SU-DHL-6 (cell line): Measurements from ENCODE around the gene MAP3K20.

Source experiments
- H2AFZ ChIP-seq: fragments of 200-600 bp; sonication (generic); 2 replicates; pipeline ENCODE4 v1.6.1; 2014; ENCODE audit warnings: low read depth, mild to moderate bottlenecking, moderate library complexity, mixed read lengths, antibody characterized with exemption, low read length; ENCODE audit not compliant: severe bottlenecking
- H3F3A ChIP-seq: fragments of 200-600 bp; shearing (Covaris generic); 2 replicates; pipeline ENCODE4 v1.6.0; 2016; ENCODE audit warnings: antibody characterized with exemption, mild to moderate bottlenecking; ENCODE audit not compliant: insufficient read depth
- H3K27ac ChIP-seq: fragments of 200-600 bp; sonication (generic); 2 replicates; pipeline ENCODE4 v1.5.1; 2016; ENCODE audit warnings: low read depth, mild to moderate bottlenecking, low read length, moderate library complexity, mixed read lengths
- H3K27me3 ChIP-seq: fragments of 200-600 bp; sonication (generic), shearing (Covaris generic); 2 replicates; pipeline ENCODE4 v1.6.0; 2014; ENCODE audit warnings: mild to moderate bottlenecking, low read length
- H3K36me3 ChIP-seq: fragments of 200-600 bp; sonication (generic); 2 replicates; pipeline ENCODE4 v1.6.1; 2014; ENCODE audit warnings: mild to moderate bottlenecking, low read length, mixed read lengths
- H3K4me2 ChIP-seq: fragments of 300-600, 200-600 bp; shearing (Covaris generic), sonication (generic); 2 replicates; pipeline ENCODE4 v1.6.0; 2014; ENCODE audit warnings: low read length, low read depth, mild to moderate bottlenecking; ENCODE audit not compliant: poor library complexity, severe bottlenecking
- H3K4me3 ChIP-seq: fragments of 200-600 bp; sonication (generic); 2 replicates; pipeline ENCODE4 v1.5.1; 2014; ENCODE audit warnings: antibody characterized with exemption, low read length, mild to moderate bottlenecking, mixed read lengths; ENCODE audit not compliant: insufficient read depth, poor library complexity, severe bottlenecking
- H3K79me2 ChIP-seq: fragments of 200-600 bp; sonication (generic); 2 replicates; pipeline ENCODE4 v1.6.1; 2014; ENCODE audit warnings: mild to moderate bottlenecking, low read length, moderate library complexity; ENCODE audit not compliant: insufficient read depth
- H3K9ac ChIP-seq: fragments of 200-600 bp; sonication (generic); 2 replicates; pipeline ENCODE4 v1.7.0; 2014; ENCODE audit warnings: mild to moderate bottlenecking, low read length
- H3K9me2 ChIP-seq: fragments of 200-600 bp; sonication (generic); replicated peaks from 2 replicates; pipeline ENCODE4 v1.6.1; 2014; ENCODE audit warnings: low read length; ENCODE audit not compliant: insufficient read depth
- H3K9me3 ChIP-seq: fragments of 200-600 bp; sonication (generic); 2 replicates; pipeline ENCODE4 v1.6.1; 2014; ENCODE audit warnings: low read length, mixed read lengths; ENCODE audit not compliant: insufficient read depth
- H4K20me1 ChIP-seq: fragments of 200-600 bp; sonication (generic); 2 replicates; pipeline ENCODE4 v1.6.1; 2014; ENCODE audit warnings: low read depth, mild to moderate bottlenecking, antibody characterized with exemption, low read length, moderate library complexity, mixed read lengths
- EZH2phosphoT487 ChIP-seq: fragments of 200-600 bp; sonication (generic), shearing (Covaris generic); conservative IDR thresholded peaks from 2 replicates; pipeline ENCODE4 v1.6.1; 2018; ENCODE audit warnings: mild to moderate bottlenecking, antibody characterized with exemption, low read length, moderate library complexity, mixed read lengths
- TF ChIP-seq, protein P1 (sequence below): fragments of 200-600 bp; sonication (generic); IDR thresholded peaks from one replicate; pipeline ENCODE4 v1.5.1; 2017; ENCODE audit warnings: antibody characterized with exemption, mild to moderate bottlenecking, low read length, moderate library complexity; ENCODE audit not compliant: insufficient read depth, poor library complexity, severe bottlenecking

Gene MAP3K20

DNA sequence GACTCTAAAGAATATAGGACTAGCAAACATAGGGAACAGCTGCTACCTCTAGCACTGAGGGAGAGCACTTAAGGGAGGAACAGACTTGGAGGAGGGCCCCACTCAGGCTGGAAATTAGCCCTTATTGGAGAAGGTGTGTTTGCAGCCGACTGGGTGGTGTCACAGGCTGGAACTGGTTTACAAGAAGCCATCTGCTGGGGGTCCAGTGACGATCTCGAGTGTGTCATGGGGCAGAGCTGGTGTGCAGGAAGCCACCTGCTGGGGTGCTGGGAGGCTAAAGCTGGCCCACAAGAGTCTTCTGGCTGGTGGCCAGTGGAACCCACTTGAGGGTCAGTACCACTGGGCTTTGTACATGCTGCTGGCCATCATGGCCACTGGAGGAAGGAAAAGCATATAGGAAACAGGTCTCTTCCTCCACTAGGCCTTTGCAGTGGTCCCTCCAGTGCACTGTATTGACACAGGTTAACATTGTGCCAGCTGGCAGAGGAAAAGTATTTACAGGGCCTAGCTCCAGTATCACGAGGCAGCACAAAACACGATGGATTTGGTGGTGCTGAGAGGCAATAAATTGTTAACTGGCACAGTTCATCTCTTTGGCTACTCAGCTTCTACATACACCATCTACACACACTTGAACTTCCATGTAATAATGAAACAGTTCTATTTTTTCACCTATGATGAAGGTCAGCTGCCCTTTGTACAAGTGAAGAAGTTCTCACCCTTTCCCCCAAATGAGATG is 43.6 kb downstream of the MAP3K20 start:
- Histone ChIP-seq H3K36me3 (no peaks in the 10 kb centered on the region), H3K4me3 (no peak overlapping the region), H3K27me3 (no peaks in the 10 kb centered on the region), H4K20me1 (no peaks in the 10 kb centered on the region), H3K9ac (no peak overlapping the region), H3K27ac (no peak overlapping the region), H3K9me3 (no peaks in the 10 kb centered on the region), H3K79me2 (no peaks in the 10 kb centered on the region), H3F3A (no peaks in the 10 kb centered on the region), H2AFZ (no peak overlapping the region), H3K9me2 (no peaks in the 10 kb centered on the region), H3K4me2 (no peak overlapping the region)
- TF ChIP-seq, protein P1, sequence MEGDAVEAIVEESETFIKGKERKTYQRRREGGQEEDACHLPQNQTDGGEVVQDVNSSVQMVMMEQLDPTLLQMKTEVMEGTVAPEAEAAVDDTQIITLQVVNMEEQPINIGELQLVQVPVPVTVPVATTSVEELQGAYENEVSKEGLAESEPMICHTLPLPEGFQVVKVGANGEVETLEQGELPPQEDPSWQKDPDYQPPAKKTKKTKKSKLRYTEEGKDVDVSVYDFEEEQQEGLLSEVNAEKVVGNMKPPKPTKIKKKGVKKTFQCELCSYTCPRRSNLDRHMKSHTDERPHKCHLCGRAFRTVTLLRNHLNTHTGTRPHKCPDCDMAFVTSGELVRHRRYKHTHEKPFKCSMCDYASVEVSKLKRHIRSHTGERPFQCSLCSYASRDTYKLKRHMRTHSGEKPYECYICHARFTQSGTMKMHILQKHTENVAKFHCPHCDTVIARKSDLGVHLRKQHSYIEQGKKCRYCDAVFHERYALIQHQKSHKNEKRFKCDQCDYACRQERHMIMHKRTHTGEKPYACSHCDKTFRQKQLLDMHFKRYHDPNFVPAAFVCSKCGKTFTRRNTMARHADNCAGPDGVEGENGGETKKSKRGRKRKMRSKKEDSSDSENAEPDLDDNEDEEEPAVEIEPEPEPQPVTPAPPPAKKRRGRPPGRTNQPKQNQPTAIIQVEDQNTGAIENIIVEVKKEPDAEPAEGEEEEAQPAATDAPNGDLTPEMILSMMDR, result no peak
- TF ChIP-seq EZH2phosphoT487, result no peak

DNA sequence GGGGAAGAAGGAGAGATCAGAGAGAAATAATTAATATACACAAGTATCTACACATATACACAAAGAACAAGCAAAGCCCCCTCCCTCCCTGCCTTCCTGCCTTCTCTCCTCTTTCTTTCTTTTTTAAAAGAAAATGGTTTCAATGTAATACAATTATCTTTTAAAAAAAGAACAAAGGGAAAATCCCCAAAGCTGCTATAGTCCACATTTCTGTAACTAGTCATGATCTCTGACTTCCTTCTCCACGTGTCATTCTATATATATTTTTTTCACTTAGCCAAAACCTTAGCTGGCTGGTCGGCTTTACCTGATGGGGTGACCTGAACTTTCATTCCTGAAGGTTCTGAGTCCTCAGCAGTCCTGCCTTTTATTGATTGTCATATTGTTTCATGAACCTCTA is 44.3 kb downstream of the MAP3K20 start:
- H3K79me2 ChIP-seq, result no peaks in the 10 kb centered on the region
- no peak for TF ChIP-seq EZH2phosphoT487
- TF ChIP-seq, protein P1, result no peak
- H3K36me3 ChIP-seq, result no peaks in the 10 kb centered on the region
- no peaks in the 10 kb centered on the region for H3K9me2 ChIP-seq
- H3K9ac ChIP-seq, result no peak overlapping the region
- no peaks in the 10 kb centered on the region for H4K20me1 ChIP-seq
- H3K4me2 ChIP-seq, result no peak overlapping the region
- H3K27ac ChIP-seq, result no peak overlapping the region
- H3K9me3 ChIP-seq, result no peaks in the 10 kb centered on the region
- no peak overlapping the region for H3K4me3 ChIP-seq
- H2AFZ ChIP-seq, result no peak overlapping the region
- H3F3A ChIP-seq, result no peaks in the 10 kb centered on the region
- no peaks in the 10 kb centered on the region for H3K27me3 ChIP-seq

DNA sequence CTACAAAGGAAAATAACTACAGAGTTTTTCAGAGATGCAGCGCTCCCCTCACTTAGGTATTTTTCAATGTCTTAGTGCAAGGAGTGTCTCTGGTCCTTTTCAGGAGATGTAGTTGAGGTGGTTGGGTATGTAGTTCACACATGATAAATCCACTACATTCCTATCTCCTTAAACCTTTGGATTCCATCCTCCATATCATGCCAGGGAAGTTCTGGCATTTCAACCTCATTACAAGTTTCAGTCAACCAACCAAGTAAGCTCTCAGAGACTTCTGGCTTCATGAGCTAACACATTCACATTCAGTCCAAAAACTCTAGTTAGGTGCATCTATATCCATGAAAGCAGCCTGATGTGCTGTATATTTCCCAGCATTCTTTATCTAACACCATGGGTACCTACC is 47.3 kb downstream of the MAP3K20 start:
- H2AFZ ChIP-seq, result no peak overlapping the region
- H3K27ac ChIP-seq, result no peak overlapping the region
- H3K27me3 ChIP-seq, result no peaks in the 10 kb centered on the region
- no peaks in the 10 kb centered on the region for H3F3A ChIP-seq
- H3K36me3 ChIP-seq, result no peaks in the 10 kb centered on the region
- H3K9me2 ChIP-seq, result no peaks in the 10 kb centered on the region
- no peaks in the 10 kb centered on the region for H4K20me1 ChIP-seq
- no peaks in the 10 kb centered on the region for H3K79me2 ChIP-seq
- H3K4me2 ChIP-seq, result no peak overlapping the region
- TF ChIP-seq EZH2phosphoT487, result no peak
- TF ChIP-seq, protein P1, result no peak
- H3K4me3 ChIP-seq, result no peak overlapping the region
- no peak overlapping the region for H3K9ac ChIP-seq
- H3K9me3 ChIP-seq, result no peaks in the 10 kb centered on the region
